ENCODE data around the gene POGLUT3. TPM values are rescaled to one million over a fixed set of nuclear protein-coding genes. Genes with fewer than 3 reads are reported as not detected.
A peak's percentile ranks its signal among the peaks of the same experiment; 100 is the strongest.

POGLUT3 gene
- total RNA-seq, 1 experiment from 2014 or later, result 15.3 TPM

DNA sequence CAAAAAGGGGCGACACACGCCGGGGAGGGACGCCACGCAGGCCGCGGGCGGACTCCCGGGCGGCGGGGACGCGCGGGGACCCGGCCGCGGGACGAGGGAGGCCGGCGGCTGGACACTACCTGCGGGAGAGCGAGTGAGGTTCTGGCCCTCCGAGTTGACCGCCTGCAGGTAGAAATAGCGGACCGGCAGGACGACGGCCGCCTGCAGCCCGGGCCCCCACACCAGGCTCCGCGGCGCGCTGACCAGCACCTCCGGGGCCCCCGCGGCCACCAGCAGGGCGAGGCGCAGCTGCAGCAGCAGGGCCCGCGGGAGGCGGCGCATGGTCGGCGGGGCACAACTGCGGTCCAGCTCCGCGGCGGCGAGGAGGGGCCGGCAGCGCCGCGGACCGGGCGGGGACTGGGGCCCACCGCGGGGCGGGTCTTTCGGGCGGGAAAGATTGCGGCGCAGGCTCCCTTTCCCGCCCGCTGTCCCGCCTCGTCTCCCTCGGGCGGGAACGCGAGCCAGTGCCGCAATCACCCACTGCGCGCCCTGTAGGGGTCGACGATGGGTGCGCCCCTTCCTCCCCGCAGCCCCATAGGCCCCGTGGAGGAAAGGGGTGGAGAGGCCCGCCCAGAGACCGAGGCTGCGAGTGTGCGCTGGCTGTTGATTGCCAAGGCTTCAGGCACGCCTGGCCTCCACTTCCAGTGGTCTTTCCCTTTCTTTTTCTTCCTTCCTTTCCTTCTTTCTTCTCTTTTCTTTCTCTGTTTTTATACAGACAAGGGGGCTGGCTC is at the start of gene POGLUT3 (continued):
- TF ChIP-seq, protein P1, sequence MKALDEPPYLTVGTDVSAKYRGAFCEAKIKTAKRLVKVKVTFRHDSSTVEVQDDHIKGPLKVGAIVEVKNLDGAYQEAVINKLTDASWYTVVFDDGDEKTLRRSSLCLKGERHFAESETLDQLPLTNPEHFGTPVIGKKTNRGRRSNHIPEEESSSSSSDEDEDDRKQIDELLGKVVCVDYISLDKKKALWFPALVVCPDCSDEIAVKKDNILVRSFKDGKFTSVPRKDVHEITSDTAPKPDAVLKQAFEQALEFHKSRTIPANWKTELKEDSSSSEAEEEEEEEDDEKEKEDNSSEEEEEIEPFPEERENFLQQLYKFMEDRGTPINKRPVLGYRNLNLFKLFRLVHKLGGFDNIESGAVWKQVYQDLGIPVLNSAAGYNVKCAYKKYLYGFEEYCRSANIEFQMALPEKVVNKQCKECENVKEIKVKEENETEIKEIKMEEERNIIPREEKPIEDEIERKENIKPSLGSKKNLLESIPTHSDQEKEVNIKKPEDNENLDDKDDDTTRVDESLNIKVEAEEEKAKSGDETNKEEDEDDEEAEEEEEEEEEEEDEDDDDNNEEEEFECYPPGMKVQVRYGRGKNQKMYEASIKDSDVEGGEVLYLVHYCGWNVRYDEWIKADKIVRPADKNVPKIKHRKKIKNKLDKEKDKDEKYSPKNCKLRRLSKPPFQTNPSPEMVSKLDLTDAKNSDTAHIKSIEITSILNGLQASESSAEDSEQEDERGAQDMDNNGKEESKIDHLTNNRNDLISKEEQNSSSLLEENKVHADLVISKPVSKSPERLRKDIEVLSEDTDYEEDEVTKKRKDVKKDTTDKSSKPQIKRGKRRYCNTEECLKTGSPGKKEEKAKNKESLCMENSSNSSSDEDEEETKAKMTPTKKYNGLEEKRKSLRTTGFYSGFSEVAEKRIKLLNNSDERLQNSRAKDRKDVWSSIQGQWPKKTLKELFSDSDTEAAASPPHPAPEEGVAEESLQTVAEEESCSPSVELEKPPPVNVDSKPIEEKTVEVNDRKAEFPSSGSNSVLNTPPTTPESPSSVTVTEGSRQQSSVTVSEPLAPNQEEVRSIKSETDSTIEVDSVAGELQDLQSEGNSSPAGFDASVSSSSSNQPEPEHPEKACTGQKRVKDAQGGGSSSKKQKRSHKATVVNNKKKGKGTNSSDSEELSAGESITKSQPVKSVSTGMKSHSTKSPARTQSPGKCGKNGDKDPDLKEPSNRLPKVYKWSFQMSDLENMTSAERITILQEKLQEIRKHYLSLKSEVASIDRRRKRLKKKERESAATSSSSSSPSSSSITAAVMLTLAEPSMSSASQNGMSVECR (CRISPR knock-in tag; IDR thresholded peaks at IDR 0.05; ENCODE audit: borderline replicate concordance), result no peak; the same call in 1 of the 2 replicates
- TF ChIP-seq KAT7 (CRISPR knock-in tag; IDR thresholded peaks at IDR 0.05; ENCODE audit: borderline replicate concordance), result peak; percentile 97; the same call in 1 of the 2 replicates
- TF ChIP-seq SMAD4 (CRISPR knock-in tag; IDR thresholded peaks at IDR 0.05), result no peak
- TF ChIP-seq, protein P2, sequence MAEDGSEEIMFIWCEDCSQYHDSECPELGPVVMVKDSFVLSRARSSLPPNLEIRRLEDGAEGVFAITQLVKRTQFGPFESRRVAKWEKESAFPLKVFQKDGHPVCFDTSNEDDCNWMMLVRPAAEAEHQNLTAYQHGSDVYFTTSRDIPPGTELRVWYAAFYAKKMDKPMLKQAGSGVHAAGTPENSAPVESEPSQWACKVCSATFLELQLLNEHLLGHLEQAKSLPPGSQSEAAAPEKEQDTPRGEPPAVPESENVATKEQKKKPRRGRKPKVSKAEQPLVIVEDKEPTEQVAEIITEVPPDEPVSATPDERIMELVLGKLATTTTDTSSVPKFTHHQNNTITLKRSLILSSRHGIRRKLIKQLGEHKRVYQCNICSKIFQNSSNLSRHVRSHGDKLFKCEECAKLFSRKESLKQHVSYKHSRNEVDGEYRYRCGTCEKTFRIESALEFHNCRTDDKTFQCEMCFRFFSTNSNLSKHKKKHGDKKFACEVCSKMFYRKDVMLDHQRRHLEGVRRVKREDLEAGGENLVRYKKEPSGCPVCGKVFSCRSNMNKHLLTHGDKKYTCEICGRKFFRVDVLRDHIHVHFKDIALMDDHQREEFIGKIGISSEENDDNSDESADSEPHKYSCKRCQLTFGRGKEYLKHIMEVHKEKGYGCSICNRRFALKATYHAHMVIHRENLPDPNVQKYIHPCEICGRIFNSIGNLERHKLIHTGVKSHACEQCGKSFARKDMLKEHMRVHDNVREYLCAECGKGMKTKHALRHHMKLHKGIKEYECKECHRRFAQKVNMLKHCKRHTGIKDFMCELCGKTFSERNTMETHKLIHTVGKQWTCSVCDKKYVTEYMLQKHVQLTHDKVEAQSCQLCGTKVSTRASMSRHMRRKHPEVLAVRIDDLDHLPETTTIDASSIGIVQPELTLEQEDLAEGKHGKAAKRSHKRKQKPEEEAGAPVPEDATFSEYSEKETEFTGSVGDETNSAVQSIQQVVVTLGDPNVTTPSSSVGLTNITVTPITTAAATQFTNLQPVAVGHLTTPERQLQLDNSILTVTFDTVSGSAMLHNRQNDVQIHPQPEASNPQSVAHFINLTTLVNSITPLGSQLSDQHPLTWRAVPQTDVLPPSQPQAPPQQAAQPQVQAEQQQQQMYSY (CRISPR knock-in tag; IDR thresholded peaks at IDR 0.05), result no peak
- TF ChIP-seq, protein P3, sequence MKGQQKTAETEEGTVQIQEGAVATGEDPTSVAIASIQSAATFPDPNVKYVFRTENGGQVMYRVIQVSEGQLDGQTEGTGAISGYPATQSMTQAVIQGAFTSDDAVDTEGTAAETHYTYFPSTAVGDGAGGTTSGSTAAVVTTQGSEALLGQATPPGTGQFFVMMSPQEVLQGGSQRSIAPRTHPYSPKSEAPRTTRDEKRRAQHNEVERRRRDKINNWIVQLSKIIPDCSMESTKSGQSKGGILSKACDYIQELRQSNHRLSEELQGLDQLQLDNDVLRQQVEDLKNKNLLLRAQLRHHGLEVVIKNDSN (CRISPR knock-in tag; IDR thresholded peaks at IDR 0.05), result no peak
- TF ChIP-seq, protein P4, sequence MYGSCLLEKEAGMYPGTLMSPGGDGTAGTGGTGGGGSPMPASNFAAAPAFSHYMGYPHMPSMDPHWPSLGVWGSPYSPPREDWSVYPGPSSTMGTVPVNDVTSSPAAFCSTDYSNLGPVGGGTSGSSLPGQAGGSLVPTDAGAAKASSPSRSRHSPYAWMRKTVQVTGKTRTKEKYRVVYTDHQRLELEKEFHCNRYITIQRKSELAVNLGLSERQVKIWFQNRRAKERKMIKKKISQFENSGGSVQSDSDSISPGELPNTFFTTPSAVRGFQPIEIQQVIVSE (CRISPR knock-in tag; IDR thresholded peaks at IDR 0.05; ENCODE audit: borderline replicate concordance), result no peak
- peak; percentile 37; the same call in 1 of the 2 replicates for TF ChIP-seq NFE2L1 (CRISPR knock-in tag; IDR thresholded peaks at IDR 0.05)
- 0 out of 2 replicates have a peak, but pooled peaks have one; percentile 29 for TF ChIP-seq RELA (CRISPR knock-in tag; IDR thresholded peaks at IDR 0.05; ENCODE audit: borderline replicate concordance)
- TF ChIP-seq MXD4 (CRISPR knock-in tag; IDR thresholded peaks at IDR 0.05; ENCODE audit: borderline replicate concordance), result no peak
- TF ChIP-seq HMGA2 (CRISPR knock-in tag; IDR thresholded peaks at IDR 0.05), result no peak
- no peak for TF ChIP-seq CREB1 (CRISPR knock-in tag; IDR thresholded peaks at IDR 0.05)
- no peak for TF ChIP-seq NR2C2 (CRISPR knock-in tag; IDR thresholded peaks at IDR 0.05)
- TF ChIP-seq FOXJ3 (CRISPR knock-in tag; IDR thresholded peaks at IDR 0.05; ENCODE audit: borderline replicate concordance), result no peak

DNA sequence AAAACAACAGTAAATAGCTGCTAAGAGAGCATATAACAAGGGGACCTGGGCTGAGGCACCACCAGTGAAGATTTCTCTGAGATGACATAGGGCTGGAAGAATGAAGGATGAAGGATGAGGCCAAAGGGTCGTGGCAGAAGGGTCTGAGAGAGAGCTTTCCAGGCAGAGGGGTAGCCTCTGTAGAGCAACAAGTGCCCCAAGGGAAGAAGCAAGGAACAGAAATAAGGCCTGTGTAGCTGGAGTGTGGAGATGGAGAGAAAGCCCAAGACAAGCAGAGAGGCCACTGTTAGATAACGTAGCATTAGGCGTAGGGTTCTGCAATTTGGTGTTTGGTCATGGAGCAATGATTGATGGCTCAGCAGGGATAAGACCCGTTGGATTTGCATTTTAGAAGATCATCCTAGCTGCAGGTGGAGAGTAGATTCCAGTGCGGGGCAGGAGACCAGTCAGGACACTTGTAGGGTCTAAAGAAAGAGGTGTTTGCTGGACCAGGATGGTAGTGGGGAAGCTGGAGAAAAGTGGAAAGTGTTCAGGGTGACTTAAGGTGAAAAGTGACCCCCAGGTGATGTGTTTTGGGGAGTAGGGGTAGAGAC is 47.8 kb upstream of the POGLUT3 start:
- DNase-seq (ENCODE audit: low spot score) (no peak), ATAC-seq (no peak)
- no peaks in the 10 kb centered on the region for H3K9me3 Mint-ChIP-seq
- no peak overlapping the region for H3K4me3 Mint-ChIP-seq
- ChIA-PET CTCF (no interaction called here), POLR2A (no interaction called here)
- no peaks in the 10 kb centered on the region for H3K27me3 Mint-ChIP-seq (ENCODE audit: low read depth)
- H3K27ac Mint-ChIP-seq, result 0 out of 2 replicates have a peak overlapping the region, but pooled peaks have one; percentile 28
- H3K4me1 Mint-ChIP-seq, result peaks cover 15% of the 10 kb centered on the region
- H3K36me3 Mint-ChIP-seq, result no peaks in the 10 kb centered on the region
- TF ChIP-seq FOXP1 (CRISPR knock-in tag; IDR thresholded peaks at IDR 0.05; ENCODE audit: borderline replicate concordance), result no peak
- TF ChIP-seq, protein P5, sequence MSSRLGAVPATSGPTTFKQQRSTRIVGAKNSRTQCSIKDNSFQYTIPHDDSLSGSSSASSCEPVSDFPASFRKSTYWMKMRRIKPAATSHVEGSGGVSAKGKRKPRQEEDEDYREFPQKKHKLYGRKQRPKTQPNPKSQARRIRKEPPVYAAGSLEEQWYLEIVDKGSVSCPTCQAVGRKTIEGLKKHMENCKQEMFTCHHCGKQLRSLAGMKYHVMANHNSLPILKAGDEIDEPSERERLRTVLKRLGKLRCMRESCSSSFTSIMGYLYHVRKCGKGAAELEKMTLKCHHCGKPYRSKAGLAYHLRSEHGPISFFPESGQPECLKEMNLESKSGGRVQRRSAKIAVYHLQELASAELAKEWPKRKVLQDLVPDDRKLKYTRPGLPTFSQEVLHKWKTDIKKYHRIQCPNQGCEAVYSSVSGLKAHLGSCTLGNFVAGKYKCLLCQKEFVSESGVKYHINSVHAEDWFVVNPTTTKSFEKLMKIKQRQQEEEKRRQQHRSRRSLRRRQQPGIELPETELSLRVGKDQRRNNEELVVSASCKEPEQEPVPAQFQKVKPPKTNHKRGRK (CRISPR knock-in tag; IDR thresholded peaks at IDR 0.05; ENCODE audit: borderline replicate concordance), result no peak
- TF ChIP-seq NR1H2 (CRISPR knock-in tag; IDR thresholded peaks at IDR 0.05), result no peak
- no peak for TF ChIP-seq ZNF416 (CRISPR knock-in tag; IDR thresholded peaks at IDR 0.05)
- TF ChIP-seq, protein P1 (CRISPR knock-in tag; IDR thresholded peaks at IDR 0.05; ENCODE audit: borderline replicate concordance), result no peak
- TF ChIP-seq OVOL2 (CRISPR knock-in tag; IDR thresholded peaks at IDR 0.05; ENCODE audit: borderline replicate concordance), result no peak
- TF ChIP-seq CBFB (CRISPR knock-in tag; IDR thresholded peaks at IDR 0.05; ENCODE audit: low read depth), result no peak
- TF ChIP-seq FOXJ3 (CRISPR knock-in tag; IDR thresholded peaks at IDR 0.05; ENCODE audit: borderline replicate concordance), result no peak
